HG03460 (cell line): ENCODE data around the gene SLC16A9.
A peak's percentile ranks its signal among the peaks of the same experiment; 100 is the strongest.

Source experiments
- ATAC-seq: cut with Tn5 transposase; IDR thresholded peaks from one replicate; pipeline ENCODE4 v1.9.1; 2021; ENCODE audit not compliant: unreplicated experiment

The SLC16A9 gene

GRCh38 chr10:59719374-59719773 is 9.7 kb upstream of the SLC16A9 start:
- no peak for ATAC-seq

- no peak for ATAC-seq
Measured at GRCh38 chr10:59718257-59718656, 8.6 kb upstream of the SLC16A9 start.

GRCh38 chr10:59713196-59713821 is 3.7 kb upstream of the SLC16A9 start:
- ATAC-seq, result no peak

GRCh38 chr10:59711871-59712494 is 2.3 kb upstream of the SLC16A9 start:
- no peak for ATAC-seq

GRCh38 chr10:59708816-59709394 is 745 bp downstream of the SLC16A9 start:
- ATAC-seq, result peak; percentile 35

GRCh38 chr10:59706851-59707797 is 2.5 kb downstream of the SLC16A9 start:
- no peak for ATAC-seq

- ATAC-seq, result no peak
Measured at GRCh38 chr10:59705931-59706330, 3.7 kb downstream of the SLC16A9 start.

- no peak for ATAC-seq
Measured at GRCh38 chr10:59704630-59705029, 5.0 kb downstream of the SLC16A9 start.

- ATAC-seq, result no peak
Measured at GRCh38 chr10:59702347-59702746, 7.3 kb downstream of the SLC16A9 start.

- no peak for ATAC-seq
Measured at GRCh38 chr10:59700709-59701108, 8.9 kb downstream of the SLC16A9 start.

- no peak for ATAC-seq
Measured at GRCh38 chr10:59698326-59698725, 11.3 kb downstream of the SLC16A9 start.

- no peak for ATAC-seq
Measured at GRCh38 chr10:59695637-59696036, 14.0 kb downstream of the SLC16A9 start.

- no peak for ATAC-seq
Measured at GRCh38 chr10:59694936-59695335, 14.7 kb downstream of the SLC16A9 start.

GRCh38 chr10:59692113-59692512 is 17.5 kb downstream of the SLC16A9 start:
- no peak for ATAC-seq

GRCh38 chr10:59688921-59689351 is 20.7 kb downstream of the SLC16A9 start:
- peak; percentile 70 for ATAC-seq

- ATAC-seq, result no peak
Measured at GRCh38 chr10:59687657-59688056, 22.0 kb downstream of the SLC16A9 start.

- no peak for ATAC-seq
Measured at GRCh38 chr10:59684006-59684405, 25.6 kb downstream of the SLC16A9 start.

- ATAC-seq, result no peak
Measured at GRCh38 chr10:59682986-59683937, 26.4 kb downstream of the SLC16A9 start.

- ATAC-seq, result no peak
Measured at GRCh38 chr10:59680199-59680598, 29.5 kb downstream of the SLC16A9 start.

- peak; percentile 68 for ATAC-seq
Measured at GRCh38 chr10:59678884-59679301, 30.8 kb downstream of the SLC16A9 start.
